ENCODE measurements around the gene MAPK8. TPM values are rescaled to one million over a fixed set of nuclear protein-coding genes. Genes with fewer than 3 reads are reported as not detected.

MAPK8 gene
- total RNA-seq, 1 donor from 2014 or later, result 56.6 TPM

DNA sequence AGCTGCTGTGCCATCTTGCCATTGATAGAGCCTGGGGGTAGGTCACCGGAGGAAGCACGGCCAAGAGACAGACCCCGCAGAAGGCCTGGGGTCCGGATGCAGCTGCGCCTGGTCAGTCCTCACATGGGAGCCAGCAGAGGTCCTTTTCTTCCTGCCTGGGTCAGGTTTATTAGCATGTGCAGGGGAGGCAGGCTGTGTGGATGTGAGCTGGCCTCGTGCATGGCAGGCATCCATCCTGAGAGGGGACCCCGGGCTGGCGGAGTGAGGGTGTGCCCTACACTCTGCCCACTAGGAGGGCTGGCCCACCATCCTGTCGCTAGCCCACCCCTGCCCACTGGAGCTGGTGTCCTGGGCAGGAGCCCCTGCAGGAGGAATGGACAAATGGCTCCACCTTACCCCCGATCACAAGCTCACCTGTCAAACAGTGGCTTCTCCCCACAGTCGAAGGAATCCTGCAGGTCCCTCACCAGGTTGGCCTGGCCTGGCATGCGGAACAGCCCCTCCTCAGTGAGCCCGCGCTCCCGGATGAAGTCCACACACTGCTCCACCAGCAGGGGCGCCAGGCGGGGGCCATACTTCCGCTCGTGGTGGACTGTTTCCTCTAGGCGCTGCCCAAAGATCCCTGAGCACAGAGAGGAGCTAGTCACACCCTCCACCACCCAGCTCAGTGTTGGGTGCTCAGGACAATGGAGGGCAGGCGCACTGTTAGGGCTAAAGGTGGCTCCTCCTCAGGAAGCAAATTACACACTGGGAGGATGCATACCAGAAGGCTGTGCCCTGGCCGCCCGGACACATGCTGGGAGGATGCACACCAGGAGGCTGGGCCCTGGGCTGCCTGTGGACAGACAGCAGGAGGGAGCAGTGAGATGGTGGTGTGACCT lies 153.0 kb downstream of the MAPK8 start:
- no peaks in the 10 kb centered on the region for H3K9me3 Mint-ChIP-seq
- no peaks in the 10 kb centered on the region for H3K4me1 Mint-ChIP-seq
- no peak overlapping the region for H3K27ac Mint-ChIP-seq (ENCODE audit: unreplicated experiment)
- TF ChIP-seq, protein P1, sequence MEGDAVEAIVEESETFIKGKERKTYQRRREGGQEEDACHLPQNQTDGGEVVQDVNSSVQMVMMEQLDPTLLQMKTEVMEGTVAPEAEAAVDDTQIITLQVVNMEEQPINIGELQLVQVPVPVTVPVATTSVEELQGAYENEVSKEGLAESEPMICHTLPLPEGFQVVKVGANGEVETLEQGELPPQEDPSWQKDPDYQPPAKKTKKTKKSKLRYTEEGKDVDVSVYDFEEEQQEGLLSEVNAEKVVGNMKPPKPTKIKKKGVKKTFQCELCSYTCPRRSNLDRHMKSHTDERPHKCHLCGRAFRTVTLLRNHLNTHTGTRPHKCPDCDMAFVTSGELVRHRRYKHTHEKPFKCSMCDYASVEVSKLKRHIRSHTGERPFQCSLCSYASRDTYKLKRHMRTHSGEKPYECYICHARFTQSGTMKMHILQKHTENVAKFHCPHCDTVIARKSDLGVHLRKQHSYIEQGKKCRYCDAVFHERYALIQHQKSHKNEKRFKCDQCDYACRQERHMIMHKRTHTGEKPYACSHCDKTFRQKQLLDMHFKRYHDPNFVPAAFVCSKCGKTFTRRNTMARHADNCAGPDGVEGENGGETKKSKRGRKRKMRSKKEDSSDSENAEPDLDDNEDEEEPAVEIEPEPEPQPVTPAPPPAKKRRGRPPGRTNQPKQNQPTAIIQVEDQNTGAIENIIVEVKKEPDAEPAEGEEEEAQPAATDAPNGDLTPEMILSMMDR (conservative IDR thresholded peaks at IDR 0.05), result no peak
- DNase-seq (ENCODE audit: low read depth, low spot score), result no peak
- H3K27me3 Mint-ChIP-seq (ENCODE audit: low read depth), result no peaks in the 10 kb centered on the region
- no peaks in the 10 kb centered on the region for H3K36me3 Mint-ChIP-seq (ENCODE audit: low read depth)
- no peak overlapping the region for H3K4me3 Mint-ChIP-seq

DNA sequence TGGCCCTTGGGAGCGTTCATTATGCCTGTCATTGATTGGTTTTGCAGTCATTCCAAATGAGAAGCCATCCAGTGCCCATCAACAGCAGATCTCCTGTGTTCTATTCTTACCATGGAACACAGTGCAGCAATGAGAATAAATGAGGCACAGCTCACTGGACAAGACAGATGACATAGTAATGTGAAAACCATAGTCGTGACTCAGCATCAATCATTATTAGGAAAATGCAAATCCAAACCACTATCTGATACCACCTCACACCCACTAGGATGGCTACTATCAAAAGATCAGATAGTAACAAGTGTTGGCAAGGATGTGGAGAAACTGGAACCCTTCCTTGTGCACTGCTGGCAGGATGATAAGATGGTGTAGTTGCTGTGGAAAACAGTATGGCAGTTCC lies 153.7 kb downstream of the MAPK8 start:
- Mint-ChIP-seq H3K9me3 (no peaks in the 10 kb centered on the region), H3K4me1 (no peaks in the 10 kb centered on the region), H3K27me3 (ENCODE audit: low read depth) (no peaks in the 10 kb centered on the region), H3K27ac (ENCODE audit: unreplicated experiment) (no peak overlapping the region), H3K36me3 (ENCODE audit: low read depth) (no peaks in the 10 kb centered on the region), H3K4me3 (no peak overlapping the region)
- TF ChIP-seq, protein P1 (conservative IDR thresholded peaks at IDR 0.05), result no peak
- no peak for DNase-seq (ENCODE audit: low read depth, low spot score)

DNA sequence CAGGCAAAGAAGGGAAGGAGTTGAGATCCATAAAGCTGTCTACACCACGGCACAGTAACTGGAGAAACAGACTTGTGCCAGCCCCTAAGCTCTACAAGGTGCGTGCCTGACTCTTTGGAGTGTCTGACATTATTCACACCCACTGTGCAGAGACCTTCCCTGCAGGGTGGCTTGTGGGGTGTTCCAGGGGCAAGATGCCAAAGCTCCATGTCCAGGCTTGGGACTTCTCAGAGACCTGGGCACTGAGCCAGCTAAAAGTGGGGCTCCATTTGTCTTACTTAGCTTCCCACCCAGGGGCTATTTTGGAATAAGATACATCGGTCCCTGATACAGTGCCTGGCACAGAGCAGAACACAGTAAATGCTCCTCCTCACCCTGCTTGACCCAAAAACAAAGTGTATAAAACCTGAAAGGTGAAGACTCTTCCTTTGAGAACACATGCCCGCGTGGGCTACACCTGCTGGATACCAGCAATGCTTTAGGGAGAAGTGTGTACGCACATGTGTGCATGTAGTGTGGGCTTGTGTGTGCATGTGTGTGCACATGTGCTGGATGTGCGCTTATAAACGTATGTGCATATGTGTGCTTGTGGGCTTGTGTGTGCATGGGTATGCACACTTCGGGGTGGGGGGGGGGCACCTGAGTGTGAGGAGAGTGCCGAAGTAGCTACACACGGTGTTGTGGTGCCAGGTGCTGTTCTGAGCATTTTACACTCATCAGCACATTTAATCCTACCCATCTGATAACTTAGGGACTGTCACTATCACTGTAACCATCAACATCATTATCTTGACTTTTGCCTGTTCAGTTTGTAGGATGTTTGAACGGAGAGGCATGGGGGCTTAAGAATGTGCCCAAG lies 155.4 kb downstream of the MAPK8 start:
- Mint-ChIP-seq H3K36me3 (ENCODE audit: low read depth) (no peaks in the 10 kb centered on the region), H3K4me1 (no peaks in the 10 kb centered on the region), H3K4me3 (no peak overlapping the region), H3K27me3 (ENCODE audit: low read depth) (no peaks in the 10 kb centered on the region), H3K9me3 (no peaks in the 10 kb centered on the region), H3K27ac (ENCODE audit: unreplicated experiment) (no peak overlapping the region)
- no peak for DNase-seq (ENCODE audit: low read depth, low spot score)
- TF ChIP-seq, protein P1 (conservative IDR thresholded peaks at IDR 0.05), result no peak

DNA sequence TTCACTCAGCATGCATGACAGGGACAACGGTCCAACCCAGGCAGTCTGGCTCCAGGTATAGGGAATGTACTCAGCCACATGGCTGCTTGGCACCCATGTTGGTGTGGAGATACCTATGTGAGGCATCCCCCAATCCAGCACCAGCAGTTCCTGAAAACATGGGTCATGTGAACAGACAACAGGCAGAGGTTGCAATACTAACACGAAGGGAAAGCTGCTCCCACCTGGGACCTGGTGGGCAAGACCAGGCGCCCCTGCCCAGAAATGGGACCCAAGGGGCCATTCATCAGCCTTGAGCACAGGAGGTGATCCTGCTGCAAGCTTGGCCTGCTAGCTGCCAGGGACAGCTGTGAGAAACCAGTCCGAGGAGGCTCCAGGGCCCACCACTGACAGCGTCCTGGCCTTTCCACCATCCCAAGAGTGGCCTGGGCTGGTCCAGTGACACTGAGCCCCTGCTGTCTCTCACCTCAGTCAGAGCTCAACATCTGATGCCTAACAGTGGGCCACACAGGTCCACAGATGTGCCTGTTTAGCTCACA lies 156.1 kb downstream of the MAPK8 start:
- Mint-ChIP-seq H3K27ac (ENCODE audit: unreplicated experiment) (no peak overlapping the region), H3K4me1 (no peaks in the 10 kb centered on the region), H3K9me3 (no peaks in the 10 kb centered on the region), H3K27me3 (ENCODE audit: low read depth) (no peaks in the 10 kb centered on the region), H3K4me3 (no peak overlapping the region), H3K36me3 (ENCODE audit: low read depth) (no peaks in the 10 kb centered on the region)
- TF ChIP-seq, protein P1 (conservative IDR thresholded peaks at IDR 0.05), result no peak
- DNase-seq (ENCODE audit: low read depth, low spot score), result no peak

DNA sequence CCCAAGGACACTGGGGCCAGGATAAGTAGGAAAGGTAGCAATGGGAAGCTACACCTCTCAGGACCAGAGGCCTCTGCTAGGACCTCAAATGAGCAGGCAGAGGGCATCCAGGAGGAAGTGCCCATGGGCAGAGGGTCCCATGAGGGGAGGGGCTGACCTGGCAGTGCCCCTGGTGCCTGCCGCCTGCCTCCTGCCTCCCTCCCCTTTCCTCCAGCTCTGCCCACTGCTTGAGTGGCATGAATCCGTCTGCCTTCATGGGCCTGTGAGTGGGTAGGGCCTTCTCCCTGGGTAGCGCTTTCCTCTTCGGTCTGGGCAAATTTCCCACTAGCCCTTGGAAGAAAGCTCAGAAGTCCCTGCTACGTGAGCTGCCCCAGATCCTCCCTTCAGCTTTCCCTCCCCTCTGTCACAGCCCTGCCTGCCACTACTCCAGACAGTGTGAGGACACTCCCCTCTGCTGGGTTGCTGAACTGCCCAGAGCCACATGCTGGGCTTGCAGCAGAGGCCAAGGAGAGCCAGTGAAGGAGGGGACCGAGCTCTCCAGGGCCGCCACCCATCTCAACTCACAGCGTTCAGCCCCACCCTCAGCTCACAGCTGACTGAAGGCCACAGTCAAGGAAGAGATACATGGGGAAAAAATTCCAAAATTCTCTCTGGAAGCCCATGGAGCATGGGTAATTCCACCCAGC lies 157.0 kb downstream of the MAPK8 start:
- H3K36me3 Mint-ChIP-seq (ENCODE audit: low read depth), result no peaks in the 10 kb centered on the region
- H3K4me1 Mint-ChIP-seq, result peaks cover 5% of the 10 kb centered on the region
- no peak for DNase-seq (ENCODE audit: low read depth, low spot score)
- no peaks in the 10 kb centered on the region for H3K27me3 Mint-ChIP-seq (ENCODE audit: low read depth)
- no peaks in the 10 kb centered on the region for H3K9me3 Mint-ChIP-seq
- peak overlapping the region; percentile 90 for H3K27ac Mint-ChIP-seq (ENCODE audit: unreplicated experiment)
- TF ChIP-seq, protein P1 (conservative IDR thresholded peaks at IDR 0.05), result no peak
- H3K4me3 Mint-ChIP-seq, result no peak overlapping the region

All from neural crest cell (in vitro differentiated cells).